Measurements from ENCODE around the gene HECW1. TPM values are rescaled to one million over a fixed set of nuclear protein-coding genes. Genes with fewer than 3 reads are reported as not detected.

The HECW1 gene
- total RNA-seq, 4 donors from 2014 or later = 0.62 to 4.3 (median 1.4) TPM; not detected in 1

GRCh38 chr7:43141091-43141490 lies 28.6 kb downstream of the HECW1 start:
- DNase-seq (ENCODE audit: low spot score in 2 of 2) = no peak
- H3K4me3 ChIP-seq (ENCODE audit: low read depth, poor library complexity, severe bottlenecking) = no peak overlapping the region
- no peak for TF ChIP-seq POLR2A (IDR thresholded peaks at IDR 0.05)
- no peak for TF ChIP-seq CTCF (IDR thresholded peaks at IDR 0.05)
- WGBS, 2 donors = 70 to 76% methylated on average over 5 of the region's 5 CpGs
- intact Hi-C loops (cut with DNase I; ENCODE audit: low total_unique reads) = no loop called here

DNA sequence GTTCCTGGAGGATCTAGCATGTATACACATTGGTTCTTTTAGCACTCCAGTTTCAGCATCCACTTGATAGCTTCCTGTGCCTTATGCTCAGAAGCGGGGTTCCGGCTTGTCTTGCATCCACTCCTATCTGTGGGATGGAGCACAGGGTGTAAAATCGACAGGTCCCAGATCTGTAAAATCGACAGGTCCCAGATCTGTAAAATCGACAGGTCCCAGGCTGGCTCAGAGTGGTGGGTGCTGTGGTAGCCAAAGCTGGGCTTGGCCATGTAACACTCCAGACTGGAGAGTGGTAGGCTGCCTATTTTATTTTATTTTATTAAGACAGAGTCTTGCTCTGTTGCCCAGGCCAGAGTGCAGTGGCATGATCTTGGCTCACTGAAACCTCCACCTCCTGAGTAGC lies 30.3 kb downstream of the HECW1 start:
- TF ChIP-seq CTCF (IDR thresholded peaks at IDR 0.05) (no peak), POLR2A (IDR thresholded peaks at IDR 0.05) (no peak)
- intact Hi-C loops (cut with DNase I; ENCODE audit: low total_unique reads) = no loop called here
- no peak for DNase-seq (ENCODE audit: low spot score in 2 of 2)
- 90 to 96% methylated on average over 5 of the region's 5 CpGs for WGBS, 2 donors
- no peak overlapping the region for H3K4me3 ChIP-seq (ENCODE audit: low read depth, poor library complexity, severe bottlenecking)

GRCh38 chr7:43143918-43144589 lies 31.6 kb downstream of the HECW1 start:
- WGBS, 2 donors = 77 to 78% methylated on average over 5 of the region's 5 CpGs
- intact Hi-C loops (cut with DNase I; ENCODE audit: low total_unique reads) = no loop called here

DNA sequence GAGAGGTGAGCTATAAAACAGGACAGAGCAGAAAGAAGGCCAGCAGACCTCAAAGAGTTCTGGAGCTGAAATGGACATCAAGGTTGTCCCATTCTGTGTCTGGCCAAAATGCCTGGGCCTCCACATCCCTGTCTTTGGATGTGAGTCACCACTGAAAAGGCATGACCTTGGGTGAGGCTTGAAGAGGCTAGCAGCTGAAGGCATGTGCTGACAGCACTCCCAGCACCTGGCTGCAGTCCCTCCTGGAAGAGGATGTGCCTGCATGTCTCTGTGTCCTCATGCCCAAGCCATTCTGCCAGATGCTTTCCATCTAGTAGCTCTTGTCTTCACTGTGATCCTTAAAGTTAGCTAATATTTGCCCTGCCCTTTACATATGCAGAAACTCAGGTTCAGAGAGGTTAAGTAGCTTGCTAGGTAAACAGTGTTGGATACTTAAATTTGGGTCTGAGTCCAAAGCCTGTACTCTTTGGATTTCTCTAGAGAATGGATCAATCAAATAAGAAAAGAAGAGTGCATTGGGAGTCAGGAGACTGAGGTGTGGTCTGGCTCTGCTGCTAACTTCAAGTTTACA lies 35.8 kb downstream of the HECW1 start:
- intact Hi-C loops (cut with DNase I; ENCODE audit: low total_unique reads) = no loop called here
- no peak overlapping the region for H3K4me3 ChIP-seq (ENCODE audit: low read depth, poor library complexity, severe bottlenecking)
- DNase-seq (ENCODE audit: low spot score in 2 of 2) = no peak
- no peak for TF ChIP-seq CTCF (IDR thresholded peaks at IDR 0.05)
- no peak for TF ChIP-seq POLR2A (IDR thresholded peaks at IDR 0.05)

More at GRCh38 chr7:43143918-43144589, 31.6 kb downstream of the HECW1 start:
- no peak for TF ChIP-seq CTCF (IDR thresholded peaks at IDR 0.05)
- no peak overlapping the region for H3K4me3 ChIP-seq (ENCODE audit: low read depth, poor library complexity, severe bottlenecking)
- no peak for DNase-seq (ENCODE audit: low spot score in 2 of 2)

DNA sequence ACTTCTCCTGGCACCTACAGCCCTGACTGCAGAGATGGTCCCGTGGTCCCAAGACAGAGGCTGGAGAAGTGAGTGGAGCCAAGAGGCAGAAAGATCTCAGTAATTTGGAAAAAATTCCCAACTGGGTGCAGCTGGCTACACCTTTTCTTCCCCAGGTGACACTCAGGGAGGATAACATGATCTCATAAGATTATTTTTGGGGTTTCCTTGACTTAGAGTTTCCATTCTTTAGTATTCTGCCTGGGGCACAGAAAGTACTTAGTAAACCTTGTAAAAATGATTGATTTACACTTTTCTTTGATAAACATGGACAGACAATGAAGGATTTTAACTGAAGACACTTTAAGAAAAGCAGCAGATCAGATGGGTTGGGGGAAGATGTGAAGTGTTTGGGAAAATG lies 38.6 kb downstream of the HECW1 start:
- no peak for DNase-seq (ENCODE audit: low spot score in 2 of 2)
- WGBS, 2 donors = 63 to 82% methylated on average over 1 of the region's 1 CpG
- TF ChIP-seq CTCF (IDR thresholded peaks at IDR 0.05) = no peak
- H3K4me3 ChIP-seq (ENCODE audit: low read depth, poor library complexity, severe bottlenecking) = no peak overlapping the region
- intact Hi-C loops (cut with DNase I; ENCODE audit: low total_unique reads) = no loop called here

GRCh38 chr7:43152696-43153095 lies 40.2 kb downstream of the HECW1 start:
- WGBS, 2 donors = 70 to 77% methylated on average over 6 of the region's 6 CpGs
- intact Hi-C loops (cut with DNase I; ENCODE audit: low total_unique reads) = no loop called here
- no peak for DNase-seq (ENCODE audit: low spot score in 2 of 2)
- TF ChIP-seq POLR2A (IDR thresholded peaks at IDR 0.05) (no peak), CTCF (IDR thresholded peaks at IDR 0.05) (no peak)
- no peak overlapping the region for H3K4me3 ChIP-seq (ENCODE audit: low read depth, poor library complexity, severe bottlenecking)

Measured in lower leg skin (tissue), 4 donors.